Activated CD8-positive, alpha-beta T cell treated with anti-CD3 and anti-CD28 coated beads for 36 hours (primary cell): ENCODE data around the gene NCK2. TPM values are rescaled to one million over a fixed set of nuclear protein-coding genes. Genes with fewer than 3 reads are reported as not detected.

Source experiments
- ATAC-seq: fragments of 200-7000 bp; cut with Tn5 transposase; one replicate; pipeline ENCODE4 v1.10.0; 2021; ENCODE audit warnings: mild to moderate bottlenecking, moderate library complexity
- CTCF ChIA-PET: fragments of 350-600 bp; sonication (Branson Sonifier 250); formaldehyde crosslinking; loops from one replicate; lab custom pipeline; 2021; ENCODE audit warnings: antibody characterized with exemption; lab: Charles Lee
- POLR2A ChIA-PET: fragments of 350-600 bp; sonication (Branson Sonifier 250); formaldehyde crosslinking; loops from one replicate; lab custom pipeline; 2021; ENCODE audit warnings: antibody characterized with exemption; lab: Charles Lee
- DNase-seq: peaks from one replicate; pipeline ENCODE4 v3.0.0-alpha.2; 2020
- H3K27ac Mint-ChIP-seq: one replicate; pipeline ENCODE4 v1.8.0; 2021; ENCODE audit warnings: mild to moderate bottlenecking, mixed read lengths
- H3K27me3 Mint-ChIP-seq: one replicate; pipeline ENCODE4 v1.8.0; 2021; ENCODE audit warnings: mixed read lengths
- H3K36me3 Mint-ChIP-seq: one replicate; pipeline ENCODE4 v1.8.0; 2021; ENCODE audit warnings: low read depth, mixed read lengths
- H3K4me1 Mint-ChIP-seq: one replicate; pipeline ENCODE4 v1.8.0; 2021; ENCODE audit warnings: low read depth, mixed read lengths
- H3K4me3 Mint-ChIP-seq: one replicate; pipeline ENCODE4 v1.8.0; 2021; ENCODE audit warnings: mild to moderate bottlenecking, moderate library complexity, mixed read lengths
- H3K9me3 Mint-ChIP-seq: one replicate; pipeline ENCODE4 v1.8.0; 2021; ENCODE audit warnings: mixed read lengths
- intact Hi-C: fragments of 100-400 bp; cut with micrococcal nuclease; formaldehyde crosslinking; loops from one replicate; pipeline ENCODE4 v1.10.0; 2022
- total RNA-seq, 2 experiments: library from RNA; stranded (reverse); gene quantifications; one replicate each; pipeline ENCODE4 v1.2.3, GENCODE V29; 2021
- TF ChIP-seq, protein P1 (sequence below): fragments of 200-600 bp; IDR thresholded peaks from one replicate; pipeline ENCODE4 v1.8.0; 2022; ENCODE audit warnings: antibody characterized with exemption, mild to moderate bottlenecking

NCK2 gene
- total RNA-seq, 2 experiments from 2014 or later: 68.3 to 69.7 TPM

DNA sequence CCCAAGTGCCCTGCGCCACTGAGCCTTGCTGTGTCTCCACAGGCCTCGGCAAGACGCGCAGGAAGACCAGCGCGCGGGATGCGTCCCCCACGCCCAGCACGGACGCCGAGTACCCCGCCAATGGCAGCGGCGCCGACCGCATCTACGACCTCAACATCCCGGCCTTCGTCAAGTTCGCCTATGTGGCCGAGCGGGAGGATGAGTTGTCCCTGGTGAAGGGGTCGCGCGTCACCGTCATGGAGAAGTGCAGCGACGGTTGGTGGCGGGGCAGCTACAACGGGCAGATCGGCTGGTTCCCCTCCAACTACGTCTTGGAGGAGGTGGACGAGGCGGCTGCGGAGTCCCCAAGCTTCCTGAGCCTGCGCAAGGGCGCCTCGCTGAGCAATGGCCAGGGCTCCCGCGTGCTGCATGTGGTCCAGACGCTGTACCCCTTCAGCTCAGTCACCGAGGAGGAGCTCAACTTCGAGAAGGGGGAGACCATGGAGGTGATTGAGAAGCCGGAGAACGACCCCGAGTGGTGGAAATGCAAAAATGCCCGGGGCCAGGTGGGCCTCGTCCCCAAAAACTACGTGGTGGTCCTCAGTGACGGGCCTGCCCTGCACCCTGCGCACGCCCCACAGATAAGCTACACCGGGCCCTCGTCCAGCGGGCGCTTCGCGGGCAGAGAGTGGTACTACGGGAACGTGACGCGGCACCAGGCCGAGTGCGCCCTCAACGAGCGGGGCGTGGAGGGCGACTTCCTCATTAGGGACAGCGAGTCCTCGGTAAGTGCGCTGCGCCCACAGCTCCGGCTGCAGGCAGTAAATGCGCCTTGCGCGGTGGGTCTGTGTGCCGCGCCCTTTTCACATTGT, 136.8 kb downstream of the NCK2 start:
- ChIA-PET POLR2A (no interaction called here), CTCF (interaction anchor here (1.3 kb wide), 1 partner anchor 23 kb away, joined by 3 read pairs; no protein-coding TSS in a partner anchor)
- TF ChIP-seq, protein P1, sequence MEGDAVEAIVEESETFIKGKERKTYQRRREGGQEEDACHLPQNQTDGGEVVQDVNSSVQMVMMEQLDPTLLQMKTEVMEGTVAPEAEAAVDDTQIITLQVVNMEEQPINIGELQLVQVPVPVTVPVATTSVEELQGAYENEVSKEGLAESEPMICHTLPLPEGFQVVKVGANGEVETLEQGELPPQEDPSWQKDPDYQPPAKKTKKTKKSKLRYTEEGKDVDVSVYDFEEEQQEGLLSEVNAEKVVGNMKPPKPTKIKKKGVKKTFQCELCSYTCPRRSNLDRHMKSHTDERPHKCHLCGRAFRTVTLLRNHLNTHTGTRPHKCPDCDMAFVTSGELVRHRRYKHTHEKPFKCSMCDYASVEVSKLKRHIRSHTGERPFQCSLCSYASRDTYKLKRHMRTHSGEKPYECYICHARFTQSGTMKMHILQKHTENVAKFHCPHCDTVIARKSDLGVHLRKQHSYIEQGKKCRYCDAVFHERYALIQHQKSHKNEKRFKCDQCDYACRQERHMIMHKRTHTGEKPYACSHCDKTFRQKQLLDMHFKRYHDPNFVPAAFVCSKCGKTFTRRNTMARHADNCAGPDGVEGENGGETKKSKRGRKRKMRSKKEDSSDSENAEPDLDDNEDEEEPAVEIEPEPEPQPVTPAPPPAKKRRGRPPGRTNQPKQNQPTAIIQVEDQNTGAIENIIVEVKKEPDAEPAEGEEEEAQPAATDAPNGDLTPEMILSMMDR: no peak
- ATAC-seq (no peak), DNase-seq (no peak)
- intact Hi-C loops: no loop called here
- no peak overlapping the region for H3K27ac Mint-ChIP-seq
- peaks cover 84% of the 10 kb centered on the region for H3K4me1 Mint-ChIP-seq
- no peaks in the 10 kb centered on the region for H3K27me3 Mint-ChIP-seq
- H3K36me3 Mint-ChIP-seq: peaks cover 85% of the 10 kb centered on the region
- H3K4me3 Mint-ChIP-seq: no peak overlapping the region
- H3K9me3 Mint-ChIP-seq: no peaks in the 10 kb centered on the region

DNA sequence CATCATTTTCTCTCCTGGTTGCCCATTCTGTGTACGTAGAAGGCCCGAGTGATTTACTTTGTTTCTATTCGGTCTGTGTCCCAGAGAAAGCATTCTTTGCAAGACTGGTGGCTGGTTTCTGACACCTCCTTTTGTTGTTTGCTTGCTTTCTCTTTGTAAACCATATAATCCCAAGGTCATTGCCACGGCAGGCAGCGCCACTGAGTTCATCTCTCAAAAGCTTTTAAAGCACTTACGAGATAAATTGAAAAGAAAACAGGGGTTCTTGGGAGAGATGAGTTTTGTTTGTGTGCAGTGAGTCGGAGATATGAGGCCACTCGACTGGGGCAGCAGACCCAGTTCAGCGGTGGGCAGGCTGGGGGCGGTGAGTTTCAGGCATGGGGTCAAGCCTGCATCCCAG, 137.6 kb downstream of the NCK2 start:
- CTCF ChIA-PET: interaction anchor here (1.3 kb wide), 1 partner anchor 24 kb away, joined by 3 read pairs; no protein-coding TSS in a partner anchor

DNA sequence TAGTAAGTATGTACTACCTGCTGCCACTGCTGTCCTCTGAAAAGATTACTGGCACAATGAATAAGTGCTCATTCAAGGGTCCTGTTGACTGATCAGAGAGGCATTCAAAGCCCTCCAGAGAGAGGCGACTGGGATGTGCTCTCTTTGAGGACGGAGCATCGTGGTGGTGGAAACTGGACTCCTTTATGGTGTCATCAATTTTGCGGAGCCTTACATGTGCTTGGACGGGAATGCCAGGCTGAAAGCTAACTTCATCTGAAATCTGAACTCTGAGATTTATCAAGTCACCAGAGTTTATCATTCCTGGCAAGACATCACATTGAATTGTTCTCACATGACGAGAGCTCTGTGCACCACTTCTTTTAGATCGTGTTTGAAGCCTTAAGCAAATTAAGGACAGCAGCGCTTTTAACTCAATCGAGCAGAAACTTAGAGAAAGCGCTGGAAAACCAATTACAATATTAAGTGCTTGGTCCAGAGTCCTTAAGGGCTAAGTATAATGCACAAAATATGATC, 138.3 kb downstream of the NCK2 start:
- ATAC-seq: no peak
- Mint-ChIP-seq H3K9me3 (peaks cover 4% of the 10 kb centered on the region), H3K4me1 (peaks cover 84% of the 10 kb centered on the region), H3K27ac (peak overlapping the region; percentile 44), H3K36me3 (peaks cover 84% of the 10 kb centered on the region), H3K4me3 (no peak overlapping the region), H3K27me3 (no peaks in the 10 kb centered on the region)
- POLR2A ChIA-PET: interaction anchor here (0.8 to 1.3 kb wide), 2 partner anchors 9 to 187 kb away, joined by 3 to 6 read pairs; no protein-coding TSS in a partner anchor
- CTCF ChIA-PET: no interaction called here
- intact Hi-C loops: no loop called here
- TF ChIP-seq, protein P1: no peak
- no peak for DNase-seq

More for the DNA sequence above, 137.6 kb downstream of the NCK2 start:
- ATAC-seq (no peak), DNase-seq (no peak)
- Mint-ChIP-seq H3K4me3 (no peak overlapping the region), H3K9me3 (no peaks in the 10 kb centered on the region), H3K27me3 (no peaks in the 10 kb centered on the region), H3K4me1 (peaks cover 84% of the 10 kb centered on the region), H3K27ac (peak overlapping the region; percentile 27), H3K36me3 (peaks cover 84% of the 10 kb centered on the region)
- POLR2A ChIA-PET: no interaction called here
- intact Hi-C loops: no loop called here
- TF ChIP-seq, protein P1: no peak

DNA sequence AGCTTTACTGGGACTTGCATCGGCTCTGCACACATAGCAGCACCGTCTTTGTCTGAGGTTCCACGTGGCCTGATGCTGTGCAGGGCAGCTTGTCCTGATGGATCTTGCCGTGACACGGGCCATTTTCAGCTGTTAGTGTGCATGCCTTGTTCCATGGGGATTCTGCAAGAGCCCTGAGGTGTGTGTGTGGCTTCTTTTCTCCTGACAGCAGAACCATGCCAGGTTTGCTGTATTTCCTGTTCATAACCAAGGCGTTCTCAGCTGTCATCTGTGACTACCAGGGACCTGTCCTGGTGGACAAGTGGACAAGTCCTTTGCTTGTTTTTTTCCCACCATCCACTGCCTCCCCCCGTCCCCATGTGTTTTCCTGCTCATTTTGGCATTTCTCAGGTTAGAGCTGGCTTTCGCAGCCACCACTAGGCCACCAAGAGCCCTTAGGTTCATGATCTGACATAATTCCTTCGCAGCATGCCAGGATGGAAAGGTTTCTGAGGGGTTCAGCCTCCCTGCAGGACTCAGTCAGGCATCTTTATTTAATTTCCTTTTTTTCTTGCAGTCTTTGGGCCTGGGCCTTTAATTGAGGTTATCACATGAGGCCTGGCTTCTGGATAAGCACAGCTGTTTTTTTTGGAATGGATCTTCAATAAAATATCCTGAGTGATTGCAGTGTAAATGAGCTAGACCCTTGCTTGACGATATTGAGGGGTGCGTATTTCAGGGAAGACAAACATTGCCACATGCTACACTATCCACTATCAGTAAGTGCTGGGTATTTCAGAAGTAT, 139.4 kb downstream of the NCK2 start:
- CTCF ChIA-PET: no interaction called here
- DNase-seq (no peak), ATAC-seq (no peak)
- Mint-ChIP-seq H3K27me3 (no peaks in the 10 kb centered on the region), H3K4me1 (peaks cover 79% of the 10 kb centered on the region), H3K4me3 (no peak overlapping the region), H3K9me3 (peaks cover 11% of the 10 kb centered on the region), H3K36me3 (peaks cover 84% of the 10 kb centered on the region), H3K27ac (peak overlapping the region; percentile 51)
- POLR2A ChIA-PET: interaction anchor here (0.8 to 1.3 kb wide), 4 partner anchors 10 to 186 kb away, joined by 3 to 6 read pairs (median 3); no protein-coding TSS in a partner anchor
- TF ChIP-seq, protein P1: no peak
- intact Hi-C loops: no loop called here
